Stimulated activated CD4-positive, alpha-beta T cell treated with anti-CD3 and anti-CD28 coated beads, Interleukin-2, amount 100 ng/mL, for 48 hours (primary cell): ENCODE measurements around the gene ATP5IF1.
A peak's percentile ranks its signal among the peaks of the same experiment; 100 is the strongest.

ENCODE experiments used
- DNase-seq, 2 donors: peaks; one replicate each; pipeline ENCODE4 v3.0.0-alpha.2; 2020

ATP5IF1 gene

DNA sequence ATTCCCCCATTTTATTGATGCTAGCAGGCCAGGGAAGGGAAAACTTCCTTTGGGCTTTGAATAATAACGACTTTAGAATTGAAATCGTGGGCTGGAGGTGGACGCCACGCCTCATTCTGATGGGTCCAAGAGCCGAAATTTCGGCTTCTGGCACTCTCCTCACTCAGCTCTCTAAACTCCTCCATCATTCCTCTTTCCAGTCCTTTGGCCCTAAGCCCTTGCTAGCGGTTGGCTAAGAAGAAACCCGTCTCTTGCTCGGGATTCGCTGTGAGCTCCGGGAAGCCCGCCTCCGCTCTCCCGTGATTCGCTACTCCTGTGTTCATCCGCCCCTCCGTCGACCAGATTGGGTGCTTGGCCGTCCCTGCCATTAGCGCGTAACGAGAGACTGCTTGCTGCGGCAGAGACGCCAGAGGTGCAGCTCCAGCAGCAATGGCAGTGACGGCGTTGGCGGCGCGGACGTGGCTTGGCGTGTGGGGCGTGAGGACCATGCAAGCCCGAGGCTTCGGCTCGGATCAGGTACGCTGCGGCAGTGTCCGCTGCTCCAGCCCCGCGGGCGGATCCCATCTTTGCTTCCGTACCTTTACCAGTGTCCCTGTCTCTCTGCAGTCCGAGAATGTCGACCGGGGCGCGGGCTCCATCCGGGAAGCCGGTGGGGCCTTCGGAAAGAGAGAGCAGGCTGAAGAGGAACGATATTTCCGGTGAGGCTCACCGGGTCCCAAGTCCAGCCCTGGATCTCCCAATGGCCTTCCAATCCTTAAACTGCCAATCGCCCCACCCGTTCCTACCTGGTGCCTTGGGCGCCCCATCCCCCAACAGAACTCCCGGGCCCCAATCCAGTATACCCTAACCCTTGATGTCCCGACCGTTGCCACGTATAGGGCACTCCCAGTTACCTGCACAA lies at the start of gene ATP5IF1:
Gene ATP5IF1, plus strand, starts transcription at position 370 of the 901 bp plus-strand sequence. Its CDS starts 60 bp downstream, at position 430.
- DNase-seq, result peak; percentile 83 to 89

- no peak for DNase-seq
Observed at GRCh38 chr1:28190337-28190979, 45.5 kb upstream of the ATP5IF1 start.

DNA sequence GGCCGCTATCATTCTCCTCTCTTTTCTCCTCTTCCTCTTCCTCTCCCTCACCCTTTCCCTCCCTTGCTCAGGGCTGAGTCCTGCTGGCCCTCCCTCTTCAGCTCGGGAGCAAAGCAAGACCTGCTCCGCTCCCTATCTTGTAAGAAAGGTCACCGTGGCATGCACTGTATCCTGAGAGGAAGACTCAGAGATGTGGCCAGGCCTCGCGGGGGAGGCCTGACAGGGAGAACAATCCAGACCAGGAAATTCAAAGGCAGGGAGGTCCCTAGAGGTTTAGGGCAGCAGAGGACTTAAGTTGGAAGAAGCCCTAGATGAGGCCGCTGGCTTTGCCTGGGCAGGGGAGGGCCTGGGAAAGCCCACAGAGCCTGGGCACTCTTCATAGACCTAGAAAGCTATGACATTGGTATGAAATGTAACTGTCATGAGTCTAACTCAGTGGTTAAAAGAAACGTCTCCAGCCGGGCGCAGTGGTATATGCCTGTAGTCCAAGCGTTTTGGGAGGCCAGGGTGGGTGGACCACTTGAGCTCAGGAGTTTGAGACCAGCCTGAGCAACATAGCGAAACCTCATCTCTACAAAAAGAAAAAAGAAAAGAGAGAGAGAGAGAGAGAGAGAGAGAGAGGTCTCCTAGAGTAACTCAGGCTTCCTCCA lies 44.8 kb upstream of the ATP5IF1 start:
- DNase-seq, result no peak

GRCh38 chr1:28193701-28194161 lies 42.2 kb upstream of the ATP5IF1 start:
- no peak for DNase-seq

DNA sequence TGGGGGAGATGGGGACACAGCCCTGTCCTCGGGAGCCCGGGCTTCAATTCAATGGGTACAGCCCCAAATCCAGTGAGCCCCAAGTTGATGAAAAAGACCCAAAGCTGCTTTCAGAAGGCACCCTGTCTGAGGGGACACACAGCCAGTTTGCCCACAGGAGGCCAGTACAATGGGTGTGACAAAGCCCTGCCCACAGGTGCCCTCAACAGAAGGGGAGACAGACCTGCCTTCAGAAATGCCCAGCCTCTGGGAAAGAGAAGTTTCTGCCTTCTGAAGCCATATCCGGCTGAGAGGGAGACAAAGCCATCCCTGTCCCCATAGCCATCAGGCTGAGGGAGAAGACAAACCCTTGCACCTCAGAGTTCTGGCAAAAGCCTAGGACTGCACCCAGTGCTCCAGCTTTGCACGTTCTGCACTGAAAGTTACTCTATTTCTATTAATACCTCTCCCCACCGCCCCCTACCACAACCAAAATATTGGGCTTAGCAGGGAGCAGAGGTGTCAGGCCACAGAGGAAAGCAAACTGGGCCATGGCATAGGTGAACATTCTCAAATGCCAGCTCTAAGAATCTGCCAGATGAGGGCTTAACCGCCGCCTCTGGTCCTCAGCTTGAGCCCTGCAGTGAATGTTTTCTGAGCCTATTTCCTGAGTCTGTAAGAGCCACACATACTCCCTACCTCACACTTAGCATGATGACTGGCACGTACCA lies 41.4 kb upstream of the ATP5IF1 start:
- no peak for DNase-seq

- DNase-seq, result no peak
Observed at GRCh38 chr1:28195780-28196179, 40.1 kb upstream of the ATP5IF1 start.

DNA sequence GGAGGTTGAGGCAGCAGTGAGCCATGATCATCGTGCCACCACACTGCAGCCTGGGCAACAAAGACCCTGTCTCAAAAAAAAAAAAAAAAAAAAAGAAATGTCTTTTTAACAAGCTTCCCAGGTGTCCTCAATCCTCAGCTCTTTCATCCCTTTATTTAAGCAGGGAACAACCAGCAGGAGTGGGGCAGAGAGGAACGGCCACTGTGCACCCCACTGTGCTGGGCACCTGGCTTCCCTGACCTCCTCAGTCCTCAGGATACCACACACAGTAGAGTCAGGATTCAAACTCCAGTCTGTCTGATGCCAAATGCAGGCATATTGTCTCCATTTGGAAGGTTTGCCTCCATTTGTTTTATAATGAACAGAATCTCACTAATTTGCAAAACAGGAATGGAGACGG lies 39.6 kb upstream of the ATP5IF1 start:
- DNase-seq, result no peak

DNA sequence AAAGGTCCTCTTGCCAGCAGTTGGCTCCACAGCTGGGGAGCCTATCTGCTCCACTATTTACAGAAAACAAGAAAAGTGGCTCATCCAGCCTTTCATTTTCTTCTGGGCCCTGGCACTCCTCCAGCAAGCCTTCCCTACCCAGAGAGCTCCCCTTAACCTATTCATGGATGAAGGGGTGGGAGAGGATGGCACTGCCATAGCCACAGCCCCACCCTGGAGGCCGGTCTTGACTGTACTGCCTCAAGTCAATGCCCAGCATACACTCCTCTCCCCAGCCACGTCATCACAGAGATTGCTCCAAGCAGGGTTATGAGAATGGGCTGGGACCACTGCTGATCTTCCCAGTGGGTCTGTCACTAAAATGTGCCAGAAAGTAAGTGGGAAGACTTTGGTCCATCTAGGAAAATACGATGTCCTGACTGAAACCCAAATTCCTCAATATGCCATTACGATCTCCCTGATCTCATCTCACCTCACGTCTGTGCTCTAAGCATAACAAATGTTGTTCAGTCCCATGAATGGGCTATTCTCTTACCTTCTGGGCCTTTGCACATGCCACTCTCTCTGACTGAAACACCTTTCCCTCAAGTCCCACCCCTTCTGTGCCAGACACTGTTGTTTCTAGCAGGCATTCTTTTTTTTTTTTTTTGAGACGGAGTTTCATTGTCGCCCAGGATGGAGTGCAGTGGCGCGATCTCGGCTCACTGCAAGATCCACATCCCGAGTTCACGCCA lies 38.1 kb upstream of the ATP5IF1 start:
- no peak for DNase-seq

- DNase-seq, result peak; percentile 28 to 44
Observed at GRCh38 chr1:28199328-28200233, 36.3 kb upstream of the ATP5IF1 start.

DNA sequence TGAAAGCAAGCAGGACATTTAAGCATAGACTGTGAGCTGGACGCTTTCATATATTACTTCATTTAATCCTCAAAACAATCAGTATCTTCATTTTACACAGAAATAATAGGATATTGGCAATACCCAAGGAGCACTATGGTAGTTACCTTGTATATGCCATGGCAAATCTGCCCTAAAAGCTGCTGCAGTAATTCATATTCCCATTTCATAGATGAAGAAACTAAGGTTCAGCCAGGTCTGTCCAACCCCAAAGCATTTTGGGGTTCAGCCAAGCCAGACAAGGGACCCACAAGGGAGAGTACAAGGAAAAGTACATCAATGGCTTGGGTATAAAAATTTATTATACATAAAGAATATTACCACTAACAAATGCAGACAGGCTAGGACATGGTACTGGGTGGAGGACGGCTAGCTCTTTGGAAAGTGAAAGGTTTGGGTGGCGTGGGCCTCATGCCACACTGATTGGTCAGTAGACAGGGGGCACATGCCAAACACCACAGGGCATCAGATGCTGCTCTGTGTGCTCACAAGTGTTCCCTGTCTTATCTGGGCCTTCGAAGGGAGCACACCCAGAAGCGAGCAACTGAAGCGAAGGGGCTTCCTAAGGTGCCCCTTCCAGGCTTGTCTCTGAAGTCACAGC lies 35.6 kb upstream of the ATP5IF1 start:
- no peak for DNase-seq

DNA sequence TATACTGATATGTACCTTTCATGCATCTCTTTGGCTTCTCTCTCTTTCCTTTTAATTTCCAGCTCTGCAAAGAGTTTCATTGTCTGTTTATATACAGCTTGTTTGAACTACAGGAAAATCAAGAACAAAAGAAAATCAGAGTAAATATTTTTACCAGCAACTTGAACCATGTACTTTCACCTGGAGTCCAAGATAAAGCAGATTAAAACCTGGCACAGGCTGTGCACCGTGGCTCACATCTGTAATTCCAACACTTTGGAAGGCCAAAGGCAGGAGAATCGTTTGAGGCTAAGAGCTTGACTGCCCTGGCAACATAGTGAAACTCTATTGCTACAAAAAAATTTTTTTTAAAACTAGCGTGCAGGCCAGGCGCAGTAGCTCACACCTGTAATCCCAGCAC lies 30.7 kb upstream of the ATP5IF1 start:
- no peak for DNase-seq

- DNase-seq, result peak; percentile 39
Observed at GRCh38 chr1:28208818-28209441, 27.0 kb upstream of the ATP5IF1 start.

GRCh38 chr1:28209700-28210099 lies 26.2 kb upstream of the ATP5IF1 start:
- DNase-seq, result no peak

DNA sequence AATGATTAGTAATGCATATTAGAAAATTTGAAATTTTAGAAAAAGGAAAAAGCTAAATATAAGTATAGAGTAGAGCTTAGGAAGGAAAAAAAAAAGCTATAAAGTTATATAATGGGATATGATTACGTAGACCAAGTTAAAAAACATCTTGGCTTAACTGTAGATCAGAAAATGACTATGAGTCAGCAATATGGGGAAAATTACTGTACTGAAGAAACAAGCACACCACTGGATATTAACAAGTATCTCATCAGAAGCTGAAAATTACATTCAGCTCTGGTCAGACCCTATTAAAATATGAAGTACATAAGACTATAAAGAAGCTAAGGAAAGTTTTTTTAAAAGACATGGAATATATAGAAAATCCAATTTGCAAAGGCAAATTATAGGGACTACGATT lies 22.6 kb upstream of the ATP5IF1 start:
- DNase-seq, result no peak

DNA sequence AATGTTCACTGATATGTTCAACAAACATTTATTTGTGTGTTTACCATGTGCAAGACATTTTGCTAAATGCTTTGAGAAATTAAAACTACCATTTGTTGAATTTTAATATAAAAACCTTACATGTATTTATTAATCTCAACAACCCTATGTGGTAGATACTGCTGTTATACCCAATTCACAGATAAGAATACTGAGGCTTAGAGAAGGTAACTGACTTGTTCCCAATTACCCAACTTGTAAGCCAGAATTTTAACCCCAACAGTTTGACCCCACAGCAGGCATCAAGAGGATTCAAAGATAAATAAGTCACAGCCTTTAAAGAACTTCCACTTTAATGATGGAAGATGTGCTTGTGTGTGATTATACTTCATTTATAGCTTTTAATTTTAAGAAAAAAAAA lies 6.8 kb upstream of the ATP5IF1 start:
- DNase-seq, result no peak

DNA sequence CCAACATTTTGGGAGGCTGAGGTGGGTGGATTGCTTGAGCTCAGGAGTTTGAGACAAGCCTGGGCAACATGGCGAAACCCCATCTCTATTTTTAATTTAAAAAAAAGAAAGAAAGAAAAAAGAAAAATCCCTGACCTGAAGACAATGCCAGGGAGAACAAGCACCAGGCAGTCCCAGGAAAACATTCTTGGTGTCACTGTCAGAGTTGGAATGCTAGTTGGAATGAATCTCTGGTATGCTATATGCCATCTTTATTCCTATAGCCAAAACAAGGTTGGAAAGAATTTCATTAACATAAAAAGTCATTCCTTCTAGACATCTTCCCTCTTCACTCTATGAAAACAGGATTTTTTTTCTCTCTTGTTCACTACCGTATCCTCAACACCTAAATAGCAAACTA lies 5.9 kb upstream of the ATP5IF1 start:
- DNase-seq, result no peak

GRCh38 chr1:28232558-28233263 lies 3.2 kb upstream of the ATP5IF1 start, which contains the start of gene DNAJC8:
TSS of gene DNAJC8 (minus strand) at chr1:28233029. CDS start at chr1:28232998, 31 bp downstream.
- peak; percentile 88 to 96 for DNase-seq

- DNase-seq, result no peak
Observed at GRCh38 chr1:28233264-28233606, 2.7 kb upstream of the ATP5IF1 start.

- no peak for DNase-seq
Observed at GRCh38 chr1:28236656-28237322, 865 bp downstream of the ATP5IF1 start.
